ENCODE measurements around the gene SIRT7. TPM values are rescaled to one million over a fixed set of nuclear protein-coding genes. Genes with fewer than 3 reads are reported as not detected.

The SIRT7 gene
- total and polyA plus RNA-seq, 2 donors (not counting 1 experiment from before 2014, with no cell fraction given): 3.3 to 18.7 TPM

DNA sequence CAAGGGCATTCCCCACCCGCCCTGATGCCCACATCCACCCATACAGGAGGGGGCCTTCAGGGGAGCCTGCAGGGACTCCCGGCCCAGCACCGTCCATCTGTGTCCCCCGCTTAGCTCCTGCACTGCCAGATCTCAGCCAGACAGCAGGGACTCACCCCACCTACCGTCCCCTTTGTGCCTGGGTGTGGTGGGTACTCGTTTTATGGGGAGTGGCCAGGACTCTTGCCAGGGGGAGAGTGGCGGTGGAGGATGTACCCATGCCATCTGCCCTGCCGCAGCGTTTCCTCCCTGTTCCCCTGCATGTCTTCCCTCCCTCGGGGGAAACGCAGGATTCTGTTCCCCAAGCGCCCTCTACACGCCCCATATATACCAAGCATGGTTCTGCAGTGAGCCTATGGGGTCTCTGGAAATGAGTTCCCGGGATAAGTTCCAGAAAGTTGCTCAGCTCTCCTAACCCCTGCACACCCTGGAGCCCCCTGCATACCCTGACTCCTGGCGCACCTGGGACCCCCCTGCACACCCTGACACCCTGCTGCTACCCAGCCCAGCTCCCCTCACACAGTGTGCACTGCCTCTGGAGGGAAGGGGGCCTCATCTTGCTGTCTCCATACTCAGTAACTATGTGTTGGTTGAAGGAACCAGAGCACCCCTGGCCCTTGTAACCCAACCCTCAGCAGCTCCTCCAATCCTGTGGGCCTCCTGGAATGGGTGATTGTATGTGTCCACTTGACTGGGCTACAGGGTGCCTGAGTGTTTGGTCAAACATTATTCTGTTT lies 13.8 kb upstream of the SIRT7 start:
- Histone ChIP-seq H3K36me3 (ENCODE audit: control insufficient read depth, insufficient read depth, low read length) (peaks cover 4% of the 10 kb centered on the region), H2AFZ (ENCODE audit: low read length) (no peak overlapping the region), H3K9ac (ENCODE audit: insufficient read depth, low read length) (no peak overlapping the region), H3K9me3 (ENCODE audit: control insufficient read depth, insufficient read depth, low read depth, low read length) (no peaks in the 10 kb centered on the region), H3K4me1 (ENCODE audit: control insufficient read depth, extremely low read depth, insufficient read depth, low read length) (peaks cover 2% of the 10 kb centered on the region), H3K4me2 (ENCODE audit: extremely low read depth, insufficient read depth, low read length) (no peak overlapping the region), H3K27me3 (ENCODE audit: control insufficient read depth, insufficient read depth, low read length) (no peaks in the 10 kb centered on the region), H3K4me3 (replicated peaks in 1 of 4; ENCODE audit: control extremely low read depth in 1 of 4, insufficient read depth in 1 of 4, low read depth in 3 of 4, low read length in 4 of 4) (no peak overlapping the region), H3K27ac (ENCODE audit: insufficient read depth, low read length) (no peak overlapping the region), H4K20me1 (ENCODE audit: control insufficient read depth, extremely low read depth, insufficient read depth, low read length) (no peaks in the 10 kb centered on the region), H3K79me2 (ENCODE audit: control insufficient read depth, insufficient read depth, low read length) (peaks cover 2% of the 10 kb centered on the region)
- TF ChIP-seq EZH2 (IDR thresholded peaks at IDR 0.05; ENCODE audit: low read length, missing control alignments) (no peak), CTCF (conservative IDR thresholded peaks at IDR 0.05 in 1 of 2, IDR thresholded peaks at IDR 0.05 in 1 of 2; ENCODE audit: low read depth in 1 of 2, low read length in 2 of 2) (no peak)
- DNase-seq (ENCODE audit: low read depth in 2 of 2): no peak

GRCh38 chr17:81931189-81931556 lies 13.2 kb upstream of the SIRT7 start:
- no peak overlapping the region for H3K4me3 ChIP-seq (replicated peaks in 1 of 4; ENCODE audit: control extremely low read depth in 1 of 4, insufficient read depth in 1 of 4, low read depth in 3 of 4, low read length in 4 of 4)
- H3K4me1 ChIP-seq (ENCODE audit: control insufficient read depth, extremely low read depth, insufficient read depth, low read length): peaks cover 3% of the 10 kb centered on the region
- no peaks in the 10 kb centered on the region for H4K20me1 ChIP-seq (ENCODE audit: control insufficient read depth, extremely low read depth, insufficient read depth, low read length)
- peaks cover 4% of the 10 kb centered on the region for H3K36me3 ChIP-seq (ENCODE audit: control insufficient read depth, insufficient read depth, low read length)
- no peak for DNase-seq (ENCODE audit: low read depth in 2 of 2)
- no peaks in the 10 kb centered on the region for H3K9me3 ChIP-seq (ENCODE audit: control insufficient read depth, insufficient read depth, low read depth, low read length)
- no peak overlapping the region for H3K4me2 ChIP-seq (ENCODE audit: extremely low read depth, insufficient read depth, low read length)
- no peaks in the 10 kb centered on the region for H3K27me3 ChIP-seq (ENCODE audit: control insufficient read depth, insufficient read depth, low read length)
- no peak overlapping the region for H3K27ac ChIP-seq (ENCODE audit: insufficient read depth, low read length)
- TF ChIP-seq CTCF (conservative IDR thresholded peaks at IDR 0.05 in 1 of 2, IDR thresholded peaks at IDR 0.05 in 1 of 2; ENCODE audit: low read depth in 1 of 2, low read length in 2 of 2) (no peak), EZH2 (IDR thresholded peaks at IDR 0.05; ENCODE audit: low read length, missing control alignments) (no peak)
- no peak overlapping the region for H2AFZ ChIP-seq (ENCODE audit: low read length)
- H3K9ac ChIP-seq (ENCODE audit: insufficient read depth, low read length): no peak overlapping the region
- H3K79me2 ChIP-seq (ENCODE audit: control insufficient read depth, insufficient read depth, low read length): peaks cover 6% of the 10 kb centered on the region

- no peak for DNase-seq (ENCODE audit: low read depth in 2 of 2)
- Histone ChIP-seq H3K9me3 (ENCODE audit: control insufficient read depth, insufficient read depth, low read depth, low read length) (no peaks in the 10 kb centered on the region), H2AFZ (ENCODE audit: low read length) (no peak overlapping the region), H3K9ac (ENCODE audit: insufficient read depth, low read length) (no peak overlapping the region), H3K36me3 (ENCODE audit: control insufficient read depth, insufficient read depth, low read length) (peaks cover 4% of the 10 kb centered on the region), H3K4me2 (ENCODE audit: extremely low read depth, insufficient read depth, low read length) (no peak overlapping the region), H3K4me1 (ENCODE audit: control insufficient read depth, extremely low read depth, insufficient read depth, low read length) (peaks cover 6% of the 10 kb centered on the region), H3K27me3 (ENCODE audit: control insufficient read depth, insufficient read depth, low read length) (no peaks in the 10 kb centered on the region), H3K27ac (ENCODE audit: insufficient read depth, low read length) (no peak overlapping the region), H3K79me2 (ENCODE audit: control insufficient read depth, insufficient read depth, low read length) (peaks cover 12% of the 10 kb centered on the region), H3K4me3 (replicated peaks in 1 of 4; ENCODE audit: control extremely low read depth in 1 of 4, insufficient read depth in 1 of 4, low read depth in 3 of 4, low read length in 4 of 4) (no peak overlapping the region), H4K20me1 (ENCODE audit: control insufficient read depth, extremely low read depth, insufficient read depth, low read length) (no peaks in the 10 kb centered on the region)
- TF ChIP-seq CTCF (conservative IDR thresholded peaks at IDR 0.05 in 1 of 2, IDR thresholded peaks at IDR 0.05 in 1 of 2; ENCODE audit: low read depth in 1 of 2, low read length in 2 of 2) (no peak), EZH2 (IDR thresholded peaks at IDR 0.05; ENCODE audit: low read length, missing control alignments) (no peak)
Measured at GRCh38 chr17:81930142-81931125, 12.5 kb upstream of the SIRT7 start.

All from fibroblast of lung (primary cell).